Keratinocyte (primary cell): ENCODE data around the gene SMURF2. TPM values are rescaled to one million over a fixed set of nuclear protein-coding genes. Genes with fewer than 3 reads are reported as not detected.

ENCODE experiments used
- DNase-seq: peaks from one replicate; pipeline ENCODE4 v3.0.0-alpha.2; 2011; ENCODE audit warnings: low read depth, missing footprints, low spot score
- FAIRE-seq: peaks from 2 replicates; lab custom pipeline; 2011; peaks lifted over from hg19 to GRCh38; lab: Jason Lieb, UNC
- H2AFZ ChIP-seq: 2 replicates; pipeline ENCODE4 v1.6.0; 2012; ENCODE audit warnings: low read length, control low read depth, inconsistent platforms; ENCODE audit not compliant: control insufficient read depth
- H3K27ac ChIP-seq: 2 replicates; pipeline ENCODE4 v1.5.1; 2011; ENCODE audit warnings: low read length; ENCODE audit not compliant: control insufficient read depth, insufficient read depth
- H3K27me3 ChIP-seq: 3 replicates; pipeline ENCODE4 v1.6.0; 2011; ENCODE audit warnings: low read length; ENCODE audit not compliant: control insufficient read depth, insufficient read depth; ENCODE audit errors: extremely low read depth
- H3K36me3 ChIP-seq, 2 experiments: 2 replicates in 1 of 2; 3 replicates in 1 of 2; pipeline ENCODE4 v1.5.1; 2011; ENCODE audit warnings: low read length in 2 of 2, mild to moderate bottlenecking in 1 of 2; ENCODE audit not compliant: control insufficient read depth in 2 of 2, insufficient read depth in 2 of 2; ENCODE audit errors: extremely low read depth in 1 of 2
- H3K4me1 ChIP-seq: 3 replicates; pipeline ENCODE4 v1.5.1; 2011; ENCODE audit warnings: low read length; ENCODE audit not compliant: control insufficient read depth, insufficient read depth; ENCODE audit errors: extremely low read depth
- H3K4me2 ChIP-seq: 3 replicates; pipeline ENCODE4 v1.6.0; 2011; ENCODE audit warnings: low read depth, low read length; ENCODE audit not compliant: control insufficient read depth, insufficient read depth; ENCODE audit errors: extremely low read depth
- H3K4me3 ChIP-seq, 3 experiments: fragments of 200-600 bp in 1 of 3; sonication (generic) in 1 of 3; 2 replicates in 2 of 3; 3 replicates in 1 of 3; pipeline ENCODE4 v1.5.1; 2011 to 2016; ENCODE audit warnings: low read length in 3 of 3, mild to moderate bottlenecking in 3 of 3, control low read depth in 2 of 3, inconsistent platforms in 1 of 3, low read depth in 1 of 3, mixed read lengths in 1 of 3, mixed run types in 1 of 3, moderate library complexity in 1 of 3; ENCODE audit not compliant: control insufficient read depth in 2 of 3, insufficient read depth in 2 of 3; ENCODE audit errors: extremely low read depth in 1 of 3
- H3K79me2 ChIP-seq: 2 replicates; pipeline ENCODE4 v1.6.0; 2012; ENCODE audit warnings: low read length; ENCODE audit not compliant: control insufficient read depth, insufficient read depth
- H3K9ac ChIP-seq: 3 replicates; pipeline ENCODE4 v1.6.0; 2011; ENCODE audit warnings: low read length; ENCODE audit not compliant: control insufficient read depth, insufficient read depth; ENCODE audit errors: extremely low read depth
- H3K9me1 ChIP-seq: 3 replicates; pipeline ENCODE4 v1.6.0; 2011; ENCODE audit warnings: low read length; ENCODE audit not compliant: control insufficient read depth, insufficient read depth; ENCODE audit errors: extremely low read depth
- H3K9me3 ChIP-seq: 2 replicates; pipeline ENCODE4 v1.5.1; 2012; ENCODE audit warnings: low read depth, low read length; ENCODE audit not compliant: control insufficient read depth
- H4K20me1 ChIP-seq: 3 replicates; pipeline ENCODE4 v1.6.0; 2011; ENCODE audit warnings: low read length; ENCODE audit not compliant: control insufficient read depth, insufficient read depth; ENCODE audit errors: extremely low read depth
- CTCF ChIP-seq, 3 experiments: IDR thresholded peaks in 1 of 3; conservative IDR thresholded peaks in 1 of 3; optimal IDR thresholded peaks in 1 of 3; 2 replicates in 2 of 3; 3 replicates in 1 of 3; pipeline versions ENCODE3 to v1.5.1; 2011; ENCODE audit warnings: low read length in 3 of 3, mild to moderate bottlenecking in 3 of 3, moderate library complexity in 2 of 3, control low read depth in 1 of 3, inconsistent platforms in 1 of 3; ENCODE audit not compliant: insufficient read depth in 2 of 3; ENCODE audit errors: extremely low read depth in 1 of 3
- EZH2 ChIP-seq: IDR thresholded peaks from one replicate; pipeline ENCODE4 v1.6.1; 2012; ENCODE audit warnings: inconsistent platforms, mild to moderate bottlenecking, low read length, moderate library complexity
- dilution Hi-C: fragments of 300-500 bp; cut with MboI; formaldehyde crosslinking; loops from one replicate; pipeline ENCODE4 v1.7.0; 2020; ENCODE audit warnings: low sequenced_read_pairs; ENCODE audit not compliant: extremely low pct_ligation_motif_present
- polyA plus RNA-seq, 5 experiments: library from polyadenylated mRNA; depleted of rRNA in 3 of 5; stranded (reverse) in 3 of 5; stranded (forward) in 1 of 5; unstranded in 1 of 5; fragments of >200 nt; gene quantifications; 1 replicate in 1 of 5; 2 replicates in 3 of 5; 3 replicates in 1 of 5; pipeline versions ENCODE4 v1.2.1 to v1.2.3, GENCODE V29; 2011 to 2012; ENCODE audit warnings: missing spikeins in 2 of 5, low read depth in 1 of 5, low replicate concordance in 1 of 5

Gene SMURF2
- polyA plus RNA-seq, 1 donor (not counting 4 experiments of a cell fraction or from before 2014, with no cell fraction given) = 128 TPM

DNA sequence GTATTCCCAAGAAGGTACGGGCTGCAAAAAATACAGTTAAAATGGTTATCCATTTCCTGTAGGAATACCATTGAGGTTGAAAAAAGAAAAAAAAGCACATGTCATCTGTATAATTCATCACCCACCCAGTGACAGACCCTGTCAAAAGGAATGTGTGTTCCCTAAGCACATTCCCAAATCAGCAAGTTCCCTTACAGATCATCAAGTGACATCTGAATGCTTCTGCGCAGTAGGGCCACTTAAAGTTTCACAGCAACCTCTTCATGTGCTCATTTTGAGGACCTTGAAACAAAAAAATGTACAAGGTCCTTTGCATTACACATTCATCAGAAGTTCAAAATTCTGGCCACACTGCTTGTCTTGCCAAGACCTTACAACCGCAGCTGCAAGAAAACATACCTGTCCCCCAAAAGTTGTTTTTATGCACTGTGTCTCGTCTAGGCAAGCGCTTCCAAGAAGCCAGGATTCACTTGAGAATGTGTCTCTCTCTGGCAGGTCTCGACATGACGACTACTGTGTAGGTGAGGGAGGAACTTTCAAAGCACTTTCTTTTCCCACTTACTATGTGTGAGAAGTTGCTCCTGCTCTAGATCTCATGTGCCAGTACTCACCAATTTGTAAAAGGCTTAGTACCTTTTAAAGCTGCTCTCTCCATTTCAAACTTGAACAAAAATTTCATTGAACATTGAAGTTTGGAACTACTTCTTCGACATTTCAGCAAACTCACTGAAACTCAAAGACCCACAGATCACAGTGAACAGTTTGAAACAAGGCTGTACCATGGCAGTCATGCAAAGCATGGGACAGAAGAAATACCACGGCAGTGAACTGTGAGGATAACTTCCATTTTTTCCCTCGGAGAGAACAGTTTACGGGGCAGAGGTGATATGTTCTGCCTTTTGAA lies 161.0 kb downstream of the SMURF2 start:
- no peak overlapping the region for H3K4me3 ChIP-seq
- no peak overlapping the region for H2AFZ ChIP-seq
- H3K36me3 ChIP-seq = peaks cover 17 to 55% of the 10 kb centered on the region in 2 experiments
- H3K27me3 ChIP-seq = no peaks in the 10 kb centered on the region
- peaks cover 78% of the 10 kb centered on the region for H3K4me1 ChIP-seq
- TF ChIP-seq CTCF (optimal IDR thresholded peaks at IDR 0.05 in 1 of 3, IDR thresholded peaks at IDR 0.05 in 1 of 3, conservative IDR thresholded peaks at IDR 0.05 in 1 of 3; ENCODE audit: extremely low read depth in 1 of 3, insufficient read depth in 2 of 3, low read length in 3 of 3) = no peak
- no peak for TF ChIP-seq EZH2
- H3K27ac ChIP-seq = peak overlapping the region; percentile 29
- peak overlapping the region; percentile 40 for H3K9ac ChIP-seq
- H3K79me2 ChIP-seq = peaks cover 69% of the 10 kb centered on the region
- H3K9me1 ChIP-seq = no peaks in the 10 kb centered on the region
- H3K9me3 ChIP-seq = no peaks in the 10 kb centered on the region
- H4K20me1 ChIP-seq = peaks cover 43% of the 10 kb centered on the region
- H3K4me2 ChIP-seq = peak overlapping the region; percentile 2
- FAIRE-seq = peak; percentile 20
- dilution Hi-C loops = no loop called here
- DNase-seq = peak; percentile 57

- no peak for FAIRE-seq
- no peak overlapping the region for H3K4me2 ChIP-seq
Measured at GRCh38 chr17:64500487-64500859, 161.6 kb downstream of the SMURF2 start.

More at GRCh38 chr17:64500487-64500859, 161.6 kb downstream of the SMURF2 start:
- dilution Hi-C loops = no loop called here
- Histone ChIP-seq H3K4me3 (no peak overlapping the region), H3K9me1 (no peaks in the 10 kb centered on the region), H3K9ac (no peak overlapping the region), H2AFZ (no peak overlapping the region), H3K79me2 (peaks cover 69% of the 10 kb centered on the region), H3K36me3 (peaks cover 17 to 55% of the 10 kb centered on the region in 2 experiments), H3K4me1 (peaks cover 84% of the 10 kb centered on the region), H3K9me3 (no peaks in the 10 kb centered on the region), H3K27me3 (no peaks in the 10 kb centered on the region), H4K20me1 (peaks cover 40% of the 10 kb centered on the region), H3K27ac (no peak overlapping the region)
- no peak for DNase-seq
- TF ChIP-seq CTCF (optimal IDR thresholded peaks at IDR 0.05 in 1 of 3, IDR thresholded peaks at IDR 0.05 in 1 of 3, conservative IDR thresholded peaks at IDR 0.05 in 1 of 3; ENCODE audit: extremely low read depth in 1 of 3, insufficient read depth in 2 of 3, low read length in 3 of 3) = no peak
- TF ChIP-seq EZH2 = no peak
